ENCODE measurements around the gene BNIP5.

GRCh38 chr6:36269834-36270705, 66.6 kb downstream of the BNIP5 start, which contains the start of gene PNPLA1:
- TF ChIP-seq CTCF (conservative IDR thresholded peaks at IDR 0.05; ENCODE audit: low read length) = no peak
- TF ChIP-seq EZH2phosphoT487 (IDR thresholded peaks at IDR 0.05; ENCODE audit: borderline replicate concordance) = no peak
